GM23248 (cell line): ENCODE data around the gene RAB3C.

Experiments used
- EZH2 ChIP-seq: fragments of 200-600 bp; sonication (generic); IDR thresholded peaks from 2 replicates; pipeline ENCODE4 v1.6.1; 2018; ENCODE audit warnings: antibody characterized with exemption, mild to moderate bottlenecking; ENCODE audit not compliant: insufficient read depth, poor library complexity, severe bottlenecking
- EZH2phosphoT487 ChIP-seq: fragments of 200-600 bp; sonication (generic); IDR thresholded peaks from 2 replicates; pipeline ENCODE4 v1.6.1; 2018; ENCODE audit warnings: antibody characterized with exemption, moderate library complexity, mild to moderate bottlenecking, low read depth; ENCODE audit not compliant: insufficient read depth

DNA sequence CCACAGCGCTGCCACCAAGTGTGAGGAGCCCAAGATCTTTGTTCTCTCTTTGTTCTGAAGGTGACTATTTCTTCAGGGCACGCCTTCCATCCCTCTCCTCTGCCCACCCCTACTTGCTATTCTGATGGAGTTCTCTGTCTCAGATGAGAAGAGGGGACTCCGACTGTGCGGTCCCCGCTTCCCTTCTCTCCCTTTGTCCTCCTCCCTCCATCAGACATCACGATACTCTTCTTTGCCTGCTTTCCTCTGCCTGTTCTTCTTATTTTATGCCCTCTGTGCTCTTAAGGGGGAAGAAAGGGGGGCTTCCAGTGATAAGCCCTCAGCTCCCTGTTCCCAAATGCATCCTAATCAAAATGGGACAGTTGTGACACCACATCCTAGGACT, 307.8 kb downstream of the RAB3C start:
- no peak for TF ChIP-seq EZH2
- TF ChIP-seq EZH2phosphoT487: no peak
